Activated T-helper 2 cell treated with anti-CD3 and anti-CD28 coated beads, Interferon-gamma antibody, Interleukin-2, Interleukin-4, amounts not matched to agents 10 μg/mL and 5 μg/mL and 100 μg/mL, durations not matched to agents 14 hours and 24 hours and 36 hours (primary cell): Measurements from ENCODE around the gene SNF8. TPM values are rescaled to one million over a fixed set of nuclear protein-coding genes. Genes with fewer than 3 reads are reported as not detected.
A peak's percentile ranks its signal among the peaks of the same experiment; 100 is the strongest.

Experiments used
- DNase-seq: peaks from one replicate; pipeline ENCODE4 v3.0.0; 2021; ENCODE audit warnings: low spot score
- H3K27ac Mint-ChIP-seq: one replicate; pipeline ENCODE4 v1.8.0; 2021; ENCODE audit warnings: mixed read lengths
- H3K27me3 Mint-ChIP-seq: one replicate; pipeline ENCODE4 v1.8.0; 2021; ENCODE audit warnings: low read depth, mixed read lengths
- H3K36me3 Mint-ChIP-seq: one replicate; pipeline ENCODE4 v1.8.0; 2021; ENCODE audit warnings: low read depth, mixed read lengths
- H3K4me1 Mint-ChIP-seq: one replicate; pipeline ENCODE4 v1.8.0; 2021; ENCODE audit warnings: low read depth, mixed read lengths
- H3K4me3 Mint-ChIP-seq: one replicate; pipeline ENCODE4 v1.8.0; 2021; ENCODE audit warnings: low read depth, mild to moderate bottlenecking, moderate library complexity, mixed read lengths
- H3K9me3 Mint-ChIP-seq: one replicate; pipeline ENCODE4 v1.8.0; 2021; ENCODE audit warnings: mixed read lengths
- intact Hi-C: fragments of 100-400 bp; cut with micrococcal nuclease; formaldehyde crosslinking; loops from one replicate; pipeline ENCODE4 v1.15.1; 2023
- total RNA-seq: library from RNA; stranded (reverse); gene quantifications from 2 replicates; pipeline ENCODE4 v1.2.3, GENCODE V29; 2022

Gene SNF8
- total RNA-seq, 1 donor from 2014 or later = 145 TPM

- H3K27me3 Mint-ChIP-seq = no peaks in the 10 kb centered on the region
- peak overlapping the region; percentile 21 for H3K4me3 Mint-ChIP-seq
- no peaks in the 10 kb centered on the region for H3K9me3 Mint-ChIP-seq
- H3K27ac Mint-ChIP-seq = no peak overlapping the region
- intact Hi-C loops = loop anchor here (5.0 kb wide), 1 partner anchor 137 kb away; no protein-coding TSS in a partner anchor
- DNase-seq = no peak
- H3K36me3 Mint-ChIP-seq = peaks cover 38% of the 10 kb centered on the region
- peaks cover 20% of the 10 kb centered on the region for H3K4me1 Mint-ChIP-seq
Measured at GRCh38 chr17:48894886-48895285, 49.8 kb downstream of the SNF8 start.

- intact Hi-C loops = loop anchor here (2.0 to 5.0 kb wide), 2 partner anchors 51 to 138 kb away; partner anchors contain the start of gene SNF8
- H3K4me3 Mint-ChIP-seq = peak overlapping the region; percentile 96
- no peaks in the 10 kb centered on the region for H3K27me3 Mint-ChIP-seq
- no peaks in the 10 kb centered on the region for H3K9me3 Mint-ChIP-seq
- peak overlapping the region; percentile 92 for H3K27ac Mint-ChIP-seq
- DNase-seq = no peak
- H3K36me3 Mint-ChIP-seq = peaks cover 38% of the 10 kb centered on the region
- peaks cover 20% of the 10 kb centered on the region for H3K4me1 Mint-ChIP-seq
Measured at GRCh38 chr17:48893646-48894508, 50.8 kb downstream of the SNF8 start.

GRCh38 chr17:48892940-48893645, 51.5 kb downstream of the SNF8 start:
- H3K36me3 Mint-ChIP-seq = peaks cover 35% of the 10 kb centered on the region
- intact Hi-C loops = loop anchor here (1.0 to 5.0 kb wide), 4 partner anchors 15 to 139 kb away; partner anchors contain the start of genes CALCOCO2, SNF8 and UBE2Z
- H3K27me3 Mint-ChIP-seq = no peaks in the 10 kb centered on the region
- H3K9me3 Mint-ChIP-seq = no peaks in the 10 kb centered on the region
- peak overlapping the region; percentile 96 for H3K4me3 Mint-ChIP-seq
- H3K4me1 Mint-ChIP-seq = peaks cover 20% of the 10 kb centered on the region
- no peak for DNase-seq
- H3K27ac Mint-ChIP-seq = peak overlapping the region; percentile 92

- intact Hi-C loops = loop anchor here (5.0 kb wide), 1 partner anchor 142 kb away; no protein-coding TSS in a partner anchor
Measured at GRCh38 chr17:48890086-48890485, 54.6 kb downstream of the SNF8 start.

GRCh38 chr17:48883171-48883570, 61.5 kb downstream of the SNF8 start:
- H3K4me1 Mint-ChIP-seq = no peaks in the 10 kb centered on the region
- no peaks in the 10 kb centered on the region for H3K36me3 Mint-ChIP-seq
- no peaks in the 10 kb centered on the region for H3K27me3 Mint-ChIP-seq
- H3K27ac Mint-ChIP-seq = no peak overlapping the region
- intact Hi-C loops = no loop called here
- no peak overlapping the region for H3K4me3 Mint-ChIP-seq
- no peak for DNase-seq
- H3K9me3 Mint-ChIP-seq = no peaks in the 10 kb centered on the region

More at GRCh38 chr17:48890086-48890485, 54.6 kb downstream of the SNF8 start:
- Mint-ChIP-seq H3K36me3 (peaks cover 18% of the 10 kb centered on the region), H3K27ac (no peak overlapping the region), H3K27me3 (no peaks in the 10 kb centered on the region), H3K4me1 (peaks cover 8% of the 10 kb centered on the region), H3K9me3 (no peaks in the 10 kb centered on the region), H3K4me3 (no peak overlapping the region)
- DNase-seq = no peak

GRCh38 chr17:48882272-48882671, 62.4 kb downstream of the SNF8 start:
- intact Hi-C loops = no loop called here
- Mint-ChIP-seq H3K9me3 (no peaks in the 10 kb centered on the region), H3K4me1 (peaks cover 3% of the 10 kb centered on the region), H3K4me3 (no peak overlapping the region), H3K27ac (no peak overlapping the region), H3K27me3 (no peaks in the 10 kb centered on the region), H3K36me3 (no peaks in the 10 kb centered on the region)
- DNase-seq = no peak

Other genes starting within 250 kb of the SNF8 start
- gene PRAC1, start 222.3 kb downstream of the SNF8 start, total RNA-seq = not detected in 2 replicates
- gene PRAC2, start 221.7 kb downstream of the SNF8 start, total RNA-seq = not detected in 2 replicates
- gene HOXB13, start 216.1 kb downstream of the SNF8 start, total RNA-seq = not detected in 2 replicates
- 0.07 TPM in 1 of 2 replicates, not detected in the other for gene TTLL6, start 127.6 kb downstream of the SNF8 start, total RNA-seq
- 51.7 and 53.7 TPM in 2 replicates for gene CALCOCO2, start 113.8 kb downstream of the SNF8 start, total RNA-seq
- 153 and 156 TPM in 2 replicates for gene ATP5MC1, start 52.1 kb downstream of the SNF8 start, total RNA-seq
- 81.3 and 85.2 TPM in 2 replicates for gene UBE2Z, start 36.4 kb downstream of the SNF8 start, total RNA-seq
- gene GIP, start 23.8 kb upstream of the SNF8 start, total RNA-seq = not detected in 2 replicates
- 0.09 and 0.32 TPM in 2 replicates for gene IGF2BP1, start 52.5 kb upstream of the SNF8 start, total RNA-seq
- 0.02 TPM in 1 of 2 replicates, not detected in the other for gene B4GALNT2, start 187.9 kb upstream of the SNF8 start, total RNA-seq